ENCODE results near the gene LPCAT1.

The LPCAT1 gene

DNA sequence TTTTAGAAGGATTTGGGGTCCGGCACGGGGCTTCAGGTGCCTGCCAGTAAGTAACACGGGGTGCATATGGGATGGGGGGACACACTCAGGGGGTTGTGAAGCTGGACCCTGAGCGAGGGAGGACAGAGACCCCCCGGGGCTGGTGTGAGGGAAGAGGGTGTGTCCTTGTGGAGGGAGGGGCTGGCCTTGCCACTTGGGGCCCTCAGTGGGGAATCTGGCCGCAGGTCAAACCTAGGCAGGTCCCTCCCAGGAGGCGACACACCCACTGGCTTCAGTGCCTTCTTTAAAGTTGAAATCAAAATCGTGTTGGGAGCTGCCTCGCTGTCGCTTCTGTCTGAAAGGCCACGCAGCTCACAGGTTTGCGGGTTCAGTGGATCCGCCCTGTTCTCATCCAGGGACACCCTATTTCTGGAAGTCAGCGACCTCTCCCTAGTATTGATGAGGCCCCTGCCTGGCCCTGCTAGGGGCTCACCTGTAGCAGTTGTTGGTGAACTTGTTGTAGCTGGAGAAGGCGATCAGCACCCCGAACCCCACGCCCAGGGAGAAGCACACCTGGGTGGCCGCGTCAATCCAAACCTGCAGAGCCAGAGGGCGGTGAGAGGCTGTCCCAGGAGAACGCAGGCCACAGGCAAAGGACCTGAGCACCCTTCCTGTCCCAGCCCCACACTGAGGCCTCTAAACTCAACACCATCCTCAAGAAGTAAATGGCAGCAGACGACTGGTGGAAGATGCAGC is 108.0 kb downstream of the LPCAT1 start:
- no peaks in the 10 kb centered on the region for H3K9me3 ChIP-seq
- H3K27me3 ChIP-seq: peaks cover 4% of the 10 kb centered on the region; the same call in 1 of the 2 replicates
- TF ChIP-seq, protein P1, sequence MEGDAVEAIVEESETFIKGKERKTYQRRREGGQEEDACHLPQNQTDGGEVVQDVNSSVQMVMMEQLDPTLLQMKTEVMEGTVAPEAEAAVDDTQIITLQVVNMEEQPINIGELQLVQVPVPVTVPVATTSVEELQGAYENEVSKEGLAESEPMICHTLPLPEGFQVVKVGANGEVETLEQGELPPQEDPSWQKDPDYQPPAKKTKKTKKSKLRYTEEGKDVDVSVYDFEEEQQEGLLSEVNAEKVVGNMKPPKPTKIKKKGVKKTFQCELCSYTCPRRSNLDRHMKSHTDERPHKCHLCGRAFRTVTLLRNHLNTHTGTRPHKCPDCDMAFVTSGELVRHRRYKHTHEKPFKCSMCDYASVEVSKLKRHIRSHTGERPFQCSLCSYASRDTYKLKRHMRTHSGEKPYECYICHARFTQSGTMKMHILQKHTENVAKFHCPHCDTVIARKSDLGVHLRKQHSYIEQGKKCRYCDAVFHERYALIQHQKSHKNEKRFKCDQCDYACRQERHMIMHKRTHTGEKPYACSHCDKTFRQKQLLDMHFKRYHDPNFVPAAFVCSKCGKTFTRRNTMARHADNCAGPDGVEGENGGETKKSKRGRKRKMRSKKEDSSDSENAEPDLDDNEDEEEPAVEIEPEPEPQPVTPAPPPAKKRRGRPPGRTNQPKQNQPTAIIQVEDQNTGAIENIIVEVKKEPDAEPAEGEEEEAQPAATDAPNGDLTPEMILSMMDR (IDR thresholded peaks at IDR 0.05; ENCODE audit: low read depth, low read length): no peak
- no peaks in the 10 kb centered on the region for H3K4me1 ChIP-seq
- H3K36me3 ChIP-seq: no peaks in the 10 kb centered on the region
- no peak overlapping the region for H3K4me3 ChIP-seq (ENCODE audit: low read depth, low read length)
- no peak for DNase-seq

GRCh38 chr5:1415059-1415425 is 108.7 kb downstream of the LPCAT1 start:
- DNase-seq: no peak
- TF ChIP-seq, protein P1 (IDR thresholded peaks at IDR 0.05; ENCODE audit: low read depth, low read length): no peak
- Histone ChIP-seq H3K4me3 (ENCODE audit: low read depth, low read length) (no peak overlapping the region), H3K9me3 (no peaks in the 10 kb centered on the region), H3K27me3 (peaks cover 4% of the 10 kb centered on the region; the same call in 1 of the 2 replicates), H3K36me3 (no peaks in the 10 kb centered on the region), H3K4me1 (no peaks in the 10 kb centered on the region)

DNA sequence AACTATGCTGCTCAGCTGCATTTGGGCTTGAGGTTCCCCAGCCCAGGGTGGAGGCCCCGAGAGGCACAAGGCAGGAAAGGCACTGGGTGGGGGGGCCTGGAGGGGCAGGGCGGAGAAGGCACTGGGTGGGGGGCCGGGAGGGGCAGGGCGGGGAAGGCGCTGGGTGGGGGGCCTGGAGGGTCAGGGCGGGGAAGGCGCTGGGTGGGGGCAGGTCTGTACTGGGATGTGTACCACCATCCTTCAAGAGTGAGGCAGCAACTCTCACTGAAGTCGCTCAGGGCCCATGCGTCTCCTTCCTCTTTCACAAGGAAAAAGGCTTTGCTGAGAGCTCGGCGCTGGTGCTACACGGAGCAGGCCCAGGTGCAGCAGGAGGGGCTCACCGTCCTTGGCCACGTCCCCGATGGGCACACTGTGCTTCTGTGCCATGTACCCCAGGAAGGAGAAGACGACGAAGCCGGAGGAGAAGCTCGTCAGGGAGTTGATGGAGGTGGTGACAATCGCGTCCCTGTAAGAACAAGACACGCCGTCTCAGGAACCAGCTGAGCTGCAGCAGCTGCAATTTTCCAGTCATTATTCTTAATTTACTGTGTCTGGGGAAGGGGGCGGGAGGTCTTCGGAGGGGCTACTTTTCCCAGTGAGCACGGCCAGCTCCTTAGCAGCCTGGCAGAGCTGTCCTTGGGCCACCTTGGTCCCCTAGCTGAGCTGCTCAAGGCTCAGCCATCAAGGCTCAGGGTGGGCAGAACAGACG is 109.3 kb downstream of the LPCAT1 start:
- Histone ChIP-seq H3K27me3 (peaks cover 4% of the 10 kb centered on the region; the same call in 1 of the 2 replicates), H3K36me3 (no peaks in the 10 kb centered on the region), H3K4me1 (no peaks in the 10 kb centered on the region), H3K4me3 (ENCODE audit: low read depth, low read length) (no peak overlapping the region), H3K9me3 (no peaks in the 10 kb centered on the region)
- DNase-seq: no peak
- TF ChIP-seq, protein P1 (IDR thresholded peaks at IDR 0.05; ENCODE audit: low read depth, low read length): no peak

DNA sequence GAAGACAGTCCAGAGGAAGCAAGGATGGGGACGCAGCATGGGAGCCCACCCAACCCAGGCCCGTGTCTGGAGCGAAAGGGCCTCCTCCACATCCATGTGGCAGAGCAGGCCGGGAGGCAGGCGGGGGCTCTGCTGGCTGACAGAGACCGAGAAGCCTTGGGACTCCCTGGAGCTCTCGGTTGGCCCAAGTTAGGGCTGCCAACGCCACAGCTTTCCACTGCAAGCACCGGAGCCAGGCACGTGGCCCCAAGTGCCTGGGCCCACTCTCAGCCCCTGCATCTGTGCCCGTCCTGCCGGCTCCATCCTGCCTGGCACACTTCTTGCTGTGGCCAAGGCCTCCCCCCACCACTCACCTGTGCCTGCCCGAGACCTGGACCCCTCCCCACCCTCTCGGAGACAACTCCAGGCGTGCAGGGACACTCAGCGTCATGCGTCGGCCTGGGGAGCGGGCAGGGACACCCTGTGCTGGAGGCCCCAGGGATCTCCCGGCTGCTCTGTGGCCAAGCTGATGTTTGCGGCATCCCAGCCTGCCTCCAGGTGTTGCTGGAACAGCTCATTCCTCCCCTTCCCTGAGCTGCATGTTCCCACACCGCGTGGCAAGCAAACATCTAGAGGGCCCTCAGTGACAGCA is 110.0 kb downstream of the LPCAT1 start:
- TF ChIP-seq, protein P1 (IDR thresholded peaks at IDR 0.05; ENCODE audit: low read depth, low read length): no peak
- Histone ChIP-seq H3K4me3 (ENCODE audit: low read depth, low read length) (no peak overlapping the region), H3K27me3 (peaks cover 4% of the 10 kb centered on the region; the same call in 1 of the 2 replicates), H3K9me3 (no peaks in the 10 kb centered on the region), H3K36me3 (no peaks in the 10 kb centered on the region), H3K4me1 (no peaks in the 10 kb centered on the region)
- DNase-seq: no peak

- Histone ChIP-seq H3K9me3 (no peaks in the 10 kb centered on the region), H3K4me1 (no peaks in the 10 kb centered on the region), H3K27me3 (peaks cover 4% of the 10 kb centered on the region; the same call in 1 of the 2 replicates), H3K36me3 (no peaks in the 10 kb centered on the region), H3K4me3 (ENCODE audit: low read depth, low read length) (no peak overlapping the region)
- DNase-seq: no peak
- TF ChIP-seq, protein P1 (IDR thresholded peaks at IDR 0.05; ENCODE audit: low read depth, low read length): no peak
These were observed 110.5 kb downstream of the LPCAT1 start for GRCh38 chr5:1413211-1413610.

All from BE2C (cell line).